Tongue (tissue), 2 donors: ENCODE data around the gene SHC4. TPM values are rescaled to one million over a fixed set of nuclear protein-coding genes. Genes with fewer than 3 reads are reported as not detected.
A peak's percentile ranks its signal among the peaks of the same experiment; 100 is the strongest.
"Not testable (repeated sequence)": the region's sequence is repeated elsewhere in the genome, so short reads cannot be mapped to it uniquely, and the experiment has no call there.

ENCODE experiments used
- DNase-seq: peaks from one replicate; pipeline ENCODE4 v3.0.0-alpha.2; 2015
- total RNA-seq: library from RNA; depleted of rRNA; stranded (reverse); fragments of >200 nt; gene quantifications from one replicate; pipeline ENCODE4 v1.2.3, GENCODE V29; 2014

Gene SHC4
- total RNA-seq, 1 donor from 2014 or later: 7.7 TPM

- no peak for DNase-seq
Observed at GRCh38 chr15:48922046-48922445, 41.7 kb downstream of the SHC4 start.

DNA sequence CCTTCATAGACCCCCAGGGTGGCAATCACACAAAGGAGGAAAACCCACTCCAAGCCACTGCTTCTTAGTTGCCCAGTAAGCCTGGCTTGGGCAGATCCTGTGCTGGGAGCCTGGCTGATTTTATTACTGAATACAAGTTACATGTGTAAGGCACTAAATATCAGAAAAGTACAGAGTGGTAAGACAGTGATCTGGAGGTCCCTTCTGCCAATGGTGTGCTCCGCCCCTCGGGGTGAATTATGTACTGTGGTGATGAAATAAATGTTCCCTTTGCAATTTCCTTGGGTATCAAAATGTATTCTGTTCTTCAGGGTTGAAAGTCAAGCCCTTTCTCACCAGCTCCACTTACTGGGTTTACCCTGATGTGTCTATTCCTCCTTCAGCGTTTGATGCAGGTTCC, 47.0 kb downstream of the SHC4 start:
- DNase-seq: no peak

- DNase-seq: peak; percentile 24
Observed at GRCh38 chr15:48915861-48916260, 47.9 kb downstream of the SHC4 start.

DNA sequence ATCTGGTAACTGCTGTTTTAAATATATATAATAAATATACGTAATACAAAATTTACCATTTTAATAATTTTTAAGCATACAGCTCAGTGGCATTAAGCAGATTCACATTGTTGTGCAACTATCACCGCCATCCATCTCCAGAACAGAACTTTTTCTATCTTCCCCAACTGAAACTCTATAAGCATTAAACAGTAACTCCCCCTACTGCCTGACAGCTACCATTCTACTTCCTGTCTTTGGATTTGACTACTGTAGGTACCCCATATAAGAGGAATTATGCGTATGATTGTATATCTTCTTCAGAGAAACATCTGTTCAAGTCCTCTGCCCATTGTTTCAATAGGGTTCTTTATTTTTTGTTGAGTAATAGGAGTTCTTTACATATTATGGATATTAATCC, 49.0 kb downstream of the SHC4 start:
- DNase-seq: no peak

DNA sequence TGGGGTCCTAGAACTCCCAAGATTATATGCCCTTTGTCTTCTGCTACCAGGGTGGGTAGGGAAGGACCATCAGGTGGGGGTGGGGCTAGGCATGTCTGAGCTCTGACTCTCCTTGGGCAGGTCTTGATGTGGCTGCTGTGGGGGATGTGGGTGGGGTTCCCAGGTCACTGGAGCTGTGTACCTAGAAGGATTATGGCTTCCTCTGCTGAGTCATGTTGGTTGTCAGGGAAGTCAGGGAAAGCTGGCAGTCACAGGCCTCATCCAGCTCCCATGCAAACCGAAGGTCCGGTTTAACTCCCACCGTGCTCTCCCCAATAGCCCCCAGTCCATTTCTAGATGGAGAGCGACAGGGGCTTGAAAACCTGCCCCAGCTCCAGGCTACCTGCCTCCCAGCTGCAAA, 50.6 kb downstream of the SHC4 start:
- DNase-seq: no peak

DNA sequence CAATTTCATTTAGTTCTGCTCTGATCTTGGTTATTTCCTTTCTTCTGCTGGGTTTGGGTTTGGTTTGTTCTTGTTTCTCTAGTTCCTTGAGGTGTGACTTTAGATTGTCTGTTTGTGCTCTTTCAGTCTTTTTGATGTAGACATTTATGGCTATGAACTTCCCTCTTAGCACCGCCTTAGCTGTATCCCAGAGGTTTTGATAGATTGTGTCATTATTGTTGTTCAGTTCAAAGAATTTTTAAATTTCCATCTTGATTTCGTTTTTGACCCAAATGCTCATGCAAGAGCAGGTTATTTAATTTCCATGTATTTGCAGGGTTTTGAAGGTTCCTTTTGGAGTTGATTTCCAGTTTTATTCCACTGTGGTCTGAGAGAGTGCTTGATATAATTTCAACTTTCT, 53.2 kb downstream of the SHC4 start:
- DNase-seq: not testable (repeated sequence)

DNA sequence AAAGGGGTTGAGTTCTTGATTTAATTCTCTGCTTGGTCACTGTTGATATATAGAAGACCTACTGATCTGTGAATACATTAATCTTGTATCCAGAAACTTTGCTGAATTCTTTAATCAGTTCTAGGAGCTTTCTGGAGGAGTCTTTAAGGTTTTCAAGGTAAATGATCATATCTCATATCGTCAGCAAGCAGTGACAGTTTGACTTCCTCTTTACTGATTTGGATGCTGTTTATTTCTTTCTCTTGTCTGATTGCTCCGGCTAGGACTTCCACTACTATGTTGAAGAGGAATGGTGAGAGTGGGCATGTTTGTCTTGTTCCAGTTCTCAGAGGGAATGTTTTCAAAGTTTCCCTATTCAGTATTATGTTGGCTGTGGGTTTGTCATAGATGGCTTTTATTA, 54.4 kb downstream of the SHC4 start:
- not testable (repeated sequence) for DNase-seq

GRCh38 chr15:48905847-48906246, 57.9 kb downstream of the SHC4 start:
- DNase-seq: peak; percentile 10

DNA sequence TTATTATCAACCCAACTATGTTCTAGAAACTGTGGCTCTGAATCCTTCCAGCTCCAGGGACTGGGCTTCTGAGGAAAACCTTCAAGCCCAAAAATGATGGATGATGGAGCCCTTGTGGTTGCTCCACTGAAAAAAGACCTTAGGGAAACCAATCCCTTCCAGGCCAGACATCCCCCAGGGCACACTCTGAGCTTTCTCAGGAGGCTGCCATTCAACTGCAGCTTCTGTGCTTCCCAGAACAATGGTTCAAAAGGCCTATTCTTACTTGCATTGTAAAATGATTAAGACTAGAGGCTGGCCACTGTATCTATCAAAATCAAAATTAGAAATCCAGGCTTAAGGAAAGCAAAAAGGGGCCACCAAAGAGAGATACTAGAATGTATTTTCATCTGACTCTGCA, 58.5 kb downstream of the SHC4 start:
- no peak for DNase-seq

DNA sequence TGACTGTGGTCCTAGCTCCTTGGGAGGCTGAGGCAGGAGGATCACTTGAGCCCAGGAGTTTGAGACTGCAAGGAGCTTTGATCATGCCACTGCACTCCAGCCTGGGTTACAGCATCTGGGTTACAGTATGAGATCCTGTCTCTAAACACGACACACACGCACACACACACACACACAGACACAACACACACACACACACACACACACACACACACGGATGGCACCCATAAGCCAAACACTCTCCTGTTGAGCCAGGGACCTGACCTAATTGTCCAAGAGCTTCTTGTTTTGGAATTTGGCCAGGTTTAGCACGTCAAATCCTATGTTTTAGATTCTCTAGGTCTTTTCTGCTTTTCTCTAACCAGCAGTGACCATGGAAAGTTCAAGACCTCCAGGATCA, 59.0 kb downstream of the SHC4 start:
- no peak for DNase-seq

DNA sequence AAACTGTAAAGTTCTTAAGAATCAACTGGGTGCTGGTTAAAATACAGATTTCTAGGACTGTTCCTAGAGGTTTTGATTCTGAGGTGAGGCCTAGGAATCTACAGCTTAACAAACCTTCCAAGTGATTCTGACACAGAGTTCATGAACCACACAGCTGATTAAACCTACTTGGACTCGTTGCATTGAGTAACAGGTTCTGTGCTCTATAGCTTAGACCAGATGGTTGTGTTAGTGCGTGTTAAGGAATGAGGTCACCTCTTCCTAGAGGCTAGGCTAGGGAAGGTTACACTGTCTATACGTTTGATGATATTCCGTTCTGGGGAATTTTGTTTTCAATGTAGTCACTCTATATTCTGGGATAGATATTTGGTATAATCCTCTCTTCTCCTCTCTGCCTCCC, 63.9 kb downstream of the SHC4 start:
- DNase-seq: no peak

GRCh38 chr15:48898446-48898845, 65.3 kb downstream of the SHC4 start:
- DNase-seq: no peak

- DNase-seq: no peak
Observed at GRCh38 chr15:48898032-48898431, 65.7 kb downstream of the SHC4 start.

DNA sequence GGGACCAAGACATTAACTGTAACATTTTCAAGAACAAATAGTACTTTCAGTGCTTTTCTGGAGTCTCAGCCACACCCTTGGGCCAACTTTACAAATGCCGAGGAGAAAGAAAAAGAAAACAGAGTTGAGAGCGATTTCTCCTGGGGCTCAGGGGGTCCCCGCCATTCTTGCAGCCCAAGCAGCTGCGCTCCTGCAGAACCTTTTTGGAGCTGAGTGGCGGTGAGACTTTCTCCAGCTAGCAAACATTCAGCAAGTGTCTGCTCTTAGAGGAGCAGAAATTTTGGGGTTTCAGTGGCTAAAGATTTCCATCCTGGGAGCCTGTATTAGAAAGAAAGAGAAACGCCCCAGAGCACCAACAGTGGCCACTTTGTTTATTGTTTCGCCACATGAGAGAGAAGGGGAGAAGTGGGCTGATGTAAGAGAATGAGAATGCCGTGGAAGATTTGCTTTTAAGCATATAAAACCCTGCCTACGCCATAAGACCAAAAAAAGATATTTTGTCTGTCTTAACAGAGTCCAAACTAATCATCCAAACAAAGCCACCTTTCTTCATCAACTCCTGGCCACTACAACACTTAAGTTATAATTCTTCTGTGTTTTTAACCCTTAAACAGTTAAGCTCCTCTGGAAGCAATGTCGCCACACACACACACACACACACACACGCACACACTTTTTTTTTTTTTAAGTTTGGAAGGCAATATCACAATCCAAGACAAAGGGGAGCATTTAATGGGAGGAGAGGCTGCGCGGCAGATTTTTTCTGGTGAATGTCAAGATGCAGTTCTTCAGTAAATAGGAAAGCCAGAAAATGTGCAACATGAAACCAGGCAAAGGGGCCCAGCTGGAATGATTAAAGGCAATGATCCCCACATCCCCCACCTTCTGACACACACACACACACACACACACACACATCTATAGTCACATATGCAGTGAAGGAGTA, 66.6 kb downstream of the SHC4 start:
- DNase-seq: peak; percentile 88

DNA sequence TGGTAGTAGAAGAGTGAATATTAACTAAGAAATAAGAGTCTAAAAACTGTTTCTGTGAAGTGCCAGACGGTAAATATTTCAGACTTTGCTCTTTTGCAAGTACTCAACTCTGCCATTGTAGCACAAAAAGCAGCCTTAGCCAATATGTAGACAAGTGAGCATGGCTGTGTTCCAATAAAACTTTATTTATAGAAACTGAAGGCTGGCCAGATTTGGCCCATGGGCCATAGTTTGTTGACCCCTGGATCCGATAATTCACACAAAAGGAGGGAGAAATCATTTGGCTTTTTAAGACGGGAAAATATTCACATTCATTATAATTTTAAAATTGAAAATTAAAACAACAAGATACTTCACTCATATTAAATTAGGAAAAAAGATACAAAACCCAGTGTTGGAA, 70.4 kb downstream of the SHC4 start:
- DNase-seq: no peak

DNA sequence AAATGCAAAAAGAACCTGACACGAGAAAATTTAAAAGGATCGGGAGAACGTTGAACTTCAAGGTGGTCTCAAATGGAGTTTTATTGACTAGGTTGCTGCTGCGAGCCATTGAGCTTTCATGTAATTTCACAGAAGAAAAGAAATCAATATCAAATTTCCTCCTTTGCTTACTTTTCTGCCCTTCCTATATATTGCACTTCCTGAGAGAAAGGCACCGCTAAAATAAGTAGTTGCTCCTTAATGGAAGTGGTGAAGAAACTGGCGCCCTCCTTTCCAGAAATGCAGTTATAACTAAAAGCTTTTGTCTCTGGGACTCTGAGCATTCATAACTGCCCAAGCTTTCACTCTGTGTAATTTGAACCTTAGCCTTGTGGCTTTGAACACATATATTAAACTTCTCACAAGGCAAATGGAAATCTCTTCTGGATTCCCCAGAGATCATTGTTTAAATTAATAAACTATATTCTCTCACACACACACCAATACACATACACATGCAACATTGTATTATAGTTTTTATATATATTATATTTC, 72.4 kb downstream of the SHC4 start:
- DNase-seq: no peak

DNA sequence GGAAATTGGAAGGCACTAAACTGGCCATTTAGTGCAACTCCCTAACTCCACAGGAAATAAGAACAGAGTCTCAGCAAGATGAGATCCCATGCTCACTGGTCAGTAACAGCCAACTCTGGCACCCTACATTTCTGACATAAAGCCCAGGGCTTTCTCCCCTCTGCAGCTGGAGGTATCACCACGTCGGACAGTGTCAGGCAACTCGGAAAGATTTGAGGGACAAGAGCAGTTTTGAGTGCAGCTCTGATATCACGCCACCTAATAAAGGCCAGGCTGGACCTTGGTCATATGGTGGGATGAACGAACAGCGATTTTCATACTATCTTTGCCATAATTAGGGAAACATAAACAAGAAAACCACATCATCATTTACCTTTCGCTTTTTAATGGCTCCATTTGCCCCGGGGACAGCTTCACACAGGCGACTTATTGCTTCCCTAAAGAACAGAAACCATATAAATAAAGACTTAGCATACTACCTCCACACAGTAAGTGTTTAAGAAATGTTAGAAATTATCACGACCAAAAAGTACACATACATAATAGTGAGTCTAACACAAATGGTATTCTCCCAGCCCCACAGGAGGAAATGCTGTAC, 73.2 kb downstream of the SHC4 start:
- DNase-seq: no peak

- no peak for DNase-seq
Observed at GRCh38 chr15:48889925-48890324, 73.8 kb downstream of the SHC4 start.

DNA sequence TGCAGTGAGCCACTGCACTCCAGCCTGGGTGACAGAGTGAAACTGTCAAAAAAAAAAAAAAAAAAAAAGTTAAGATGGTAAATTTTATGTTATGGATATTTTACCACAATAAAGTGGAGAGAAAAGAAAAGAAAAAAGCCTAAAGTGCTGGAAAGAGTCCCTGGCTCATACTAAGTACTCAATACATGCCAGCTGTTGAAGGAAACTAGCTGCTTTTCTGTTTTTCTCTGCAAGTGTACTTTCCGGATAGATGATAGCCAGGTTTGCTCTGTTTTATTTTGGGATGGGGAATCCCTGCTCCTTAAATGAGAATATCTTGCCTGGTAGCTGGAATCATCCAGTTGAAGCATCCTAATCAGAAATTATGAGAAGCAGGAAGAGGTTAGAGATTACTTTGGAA, 74.9 kb downstream of the SHC4 start:
- no peak for DNase-seq

DNA sequence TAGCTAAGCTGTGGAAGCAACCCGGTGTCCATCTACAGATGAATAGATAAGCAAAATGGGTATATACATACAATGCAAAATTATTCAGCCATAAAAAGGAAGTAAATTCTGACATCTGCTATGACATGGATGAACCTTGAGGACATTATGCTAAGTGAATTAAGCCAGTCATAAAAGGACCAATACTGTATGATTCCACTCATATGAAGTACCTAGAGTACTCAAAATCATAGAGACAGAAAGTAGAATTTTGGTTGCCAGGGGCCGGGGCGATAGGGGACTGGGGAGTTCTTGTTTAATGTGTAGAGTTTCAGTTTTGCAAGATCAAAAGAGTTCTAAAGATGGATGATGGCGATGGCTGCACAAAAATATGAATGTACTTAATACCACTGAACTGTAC, 75.5 kb downstream of the SHC4 start:
- no peak for DNase-seq

DNA sequence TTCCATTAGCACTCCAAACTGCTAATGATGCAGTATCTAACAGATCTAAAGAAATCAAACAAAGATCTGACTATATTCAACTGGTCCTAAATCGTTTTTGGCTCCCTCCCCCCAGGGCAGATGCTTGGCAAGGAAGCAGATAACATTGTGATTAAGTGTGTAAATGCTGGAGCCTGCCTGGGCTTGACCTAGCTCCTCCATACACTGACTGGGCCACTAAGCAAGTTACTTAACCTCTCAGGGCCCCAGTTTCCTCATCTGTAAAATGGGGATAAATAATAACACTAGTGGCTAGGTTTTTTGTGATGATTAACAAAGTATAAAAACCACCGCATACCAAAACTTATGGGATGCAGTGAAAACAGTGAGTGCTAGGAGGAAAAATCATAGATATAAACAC, 76.6 kb downstream of the SHC4 start:
- no peak for DNase-seq

DNA sequence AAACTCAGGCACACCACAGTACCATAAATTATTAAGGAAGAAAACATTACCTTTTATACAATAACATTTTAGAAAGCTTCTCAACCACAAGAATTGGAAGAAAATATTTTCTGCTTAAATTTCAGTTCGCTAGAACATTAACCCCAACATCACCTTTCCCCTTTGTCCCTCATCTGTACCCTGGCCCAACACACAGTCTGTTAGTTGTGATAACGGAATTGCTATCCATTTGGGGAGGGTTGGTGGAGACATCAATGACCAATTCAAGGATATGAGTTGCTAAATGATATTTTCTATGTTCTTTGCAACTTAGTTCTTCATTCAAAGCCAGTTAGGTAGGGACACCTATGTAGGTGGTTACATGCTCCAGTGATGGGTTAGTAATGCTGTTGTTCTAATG, 80.0 kb downstream of the SHC4 start:
- DNase-seq: no peak

GRCh38 chr15:48880070-48880634, 83.6 kb downstream of the SHC4 start:
- DNase-seq: no peak
